HepG2 (cell line): ENCODE measurements around the gene EIF4G1. TPM values are rescaled to one million over a fixed set of nuclear protein-coding genes. Genes with fewer than 3 reads are reported as not detected.
A peak's percentile ranks its signal among the peaks of the same experiment; 100 is the strongest.

ENCODE experiments used
- ATAD3A ChIP-seq: sonication (generic); formaldehyde crosslinking; IDR thresholded peaks from 2 replicates; pipeline ENCODE4 v1.4.0; 2020; ENCODE audit warnings: missing genetic modification reagents
- CBX1 ChIP-seq: IDR thresholded peaks from one replicate; pipeline ENCODE4 v1.6.1; 2016; ENCODE audit warnings: antibody characterized with exemption, low read depth
- DR1 ChIP-seq: sonication (generic); formaldehyde crosslinking; IDR thresholded peaks from 2 replicates; pipeline ENCODE4 v1.8.0; 2021; ENCODE audit warnings: mild to moderate bottlenecking, missing genetic modification reagents, inconsistent platforms
- EED ChIP-seq: sonication (generic); formaldehyde crosslinking; IDR thresholded peaks from 2 replicates; pipeline ENCODE4 v1.5.0; 2020; ENCODE audit warnings: mild to moderate bottlenecking, missing genetic modification reagents
- ESRRA ChIP-seq: sonication (generic); formaldehyde crosslinking; IDR thresholded peaks from 2 replicates; pipeline ENCODE4 v1.5.1; 2020; ENCODE audit warnings: mild to moderate bottlenecking, low read depth, missing genetic modification reagents
- FOSL1 ChIP-seq: sonication (generic); formaldehyde crosslinking; IDR thresholded peaks from 2 replicates; pipeline ENCODE4 v1.9.0; 2021; ENCODE audit warnings: missing genetic modification reagents, borderline replicate concordance
- GABPA ChIP-seq, 2 experiments: IDR thresholded peaks; 2 replicates each; pipeline ENCODE4 v1.6.1; 2011 to 2016; ENCODE audit warnings: low read depth in 2 of 2, low read length in 1 of 2, missing biosample characterization in 1 of 2, missing genetic modification characterization in 1 of 2
- GATA4 ChIP-seq: sonication (generic); IDR thresholded peaks from 2 replicates; pipeline ENCODE4 v1.6.1; 2016; ENCODE audit warnings: antibody characterized with exemption, low read depth, borderline replicate concordance
- GATAD2A ChIP-seq: IDR thresholded peaks from 2 replicates; pipeline ENCODE4 v1.6.1; 2016
- HOXA7 ChIP-seq: sonication (generic); formaldehyde crosslinking; IDR thresholded peaks from 2 replicates; pipeline ENCODE4 v1.8.1; 2022; ENCODE audit warnings: mild to moderate bottlenecking, missing genetic modification reagents, moderate library complexity
- JUN ChIP-seq: sonication (generic); formaldehyde crosslinking; IDR thresholded peaks from 2 replicates; pipeline ENCODE4 v1.4.0; 2020; ENCODE audit warnings: mild to moderate bottlenecking, missing genetic modification reagents
- MBD4 ChIP-seq: IDR thresholded peaks from 2 replicates; pipeline ENCODE4 v1.6.1; 2012; ENCODE audit warnings: low read length, inconsistent platforms, borderline replicate concordance
- NR1H2 ChIP-seq: sonication (generic); formaldehyde crosslinking; IDR thresholded peaks from 2 replicates; pipeline ENCODE4 v1.8.1; 2022; ENCODE audit warnings: low read depth, missing genetic modification reagents, borderline replicate concordance
- NR2C2 ChIP-seq: sonication (generic); formaldehyde crosslinking; IDR thresholded peaks from 2 replicates; pipeline ENCODE4 v1.4.0; 2020; ENCODE audit warnings: missing genetic modification reagents, mild to moderate bottlenecking, moderate library complexity, borderline replicate concordance
- PCBP1 ChIP-seq: fragments of 200-400 bp; formaldehyde crosslinking; IDR thresholded peaks from 2 replicates; pipeline ENCODE4 v1.6.1; 2017; ENCODE audit warnings: mild to moderate bottlenecking, low read depth, low read length, borderline replicate concordance
- PRPF4 ChIP-seq: fragments of 200-400 bp; formaldehyde crosslinking; IDR thresholded peaks from 2 replicates; pipeline ENCODE4 v1.6.1; 2016; ENCODE audit warnings: low read length, low read depth; ENCODE audit not compliant: poor library complexity, severe bottlenecking
- RBFOX2 ChIP-seq: fragments of 200-400 bp; formaldehyde crosslinking; IDR thresholded peaks from 2 replicates; pipeline ENCODE4 v1.6.1; 2017; ENCODE audit warnings: low read depth, mild to moderate bottlenecking, low read length
- REXO4 ChIP-seq: sonication (generic); formaldehyde crosslinking; IDR thresholded peaks from 2 replicates; pipeline ENCODE4 v1.8.0; 2022; ENCODE audit warnings: missing genetic modification reagents, mild to moderate bottlenecking, borderline replicate concordance
- RNF2 ChIP-seq: fragments of 450-650 bp; conservative IDR thresholded peaks from 2 replicates; pipeline ENCODE4 v1.6.1; 2016; ENCODE audit warnings: low read depth
- SMAD1 ChIP-seq: sonication (generic); formaldehyde crosslinking; IDR thresholded peaks from 2 replicates; pipeline ENCODE4 v1.4.0; 2020; ENCODE audit warnings: missing genetic modification reagents, low read depth, mild to moderate bottlenecking, borderline replicate concordance
- SRY ChIP-seq: sonication (generic); formaldehyde crosslinking; IDR thresholded peaks from 2 replicates; pipeline ENCODE4 v1.8.0; 2022; ENCODE audit warnings: mild to moderate bottlenecking, missing genetic modification reagents
- ZFY ChIP-seq: sonication (generic); formaldehyde crosslinking; IDR thresholded peaks from 2 replicates; pipeline ENCODE4 v1.4.0; 2020; ENCODE audit warnings: missing genetic modification reagents
- ZNF235 ChIP-seq: sonication (generic); formaldehyde crosslinking; IDR thresholded peaks from 2 replicates; pipeline ENCODE4 v1.8.1; 2023; ENCODE audit warnings: mild to moderate bottlenecking, missing genetic modification reagents, borderline replicate concordance
- ZNF264 ChIP-seq: sonication (generic); formaldehyde crosslinking; IDR thresholded peaks from 2 replicates; pipeline ENCODE4 v1.4.0; 2020; ENCODE audit warnings: missing genetic modification reagents
- ZNF670 ChIP-seq: sonication (generic); formaldehyde crosslinking; IDR thresholded peaks from 2 replicates; pipeline ENCODE4 v1.8.0; 2022; ENCODE audit warnings: mild to moderate bottlenecking, missing genetic modification reagents, borderline replicate concordance
- ZNF703 ChIP-seq: sonication (generic); formaldehyde crosslinking; IDR thresholded peaks from 2 replicates; pipeline ENCODE4 v1.5.1; 2020; ENCODE audit warnings: missing genetic modification reagents, mild to moderate bottlenecking, moderate library complexity, borderline replicate concordance
- ZNF780A ChIP-seq: sonication (generic); formaldehyde crosslinking; IDR thresholded peaks from 2 replicates; pipeline ENCODE4 v1.8.0; 2022; ENCODE audit warnings: mild to moderate bottlenecking, missing genetic modification reagents, moderate library complexity
- ZNF850 ChIP-seq: sonication (generic); formaldehyde crosslinking; conservative IDR thresholded peaks from 2 replicates; pipeline ENCODE4 v1.9.0; 2021; ENCODE audit warnings: mild to moderate bottlenecking, missing genetic modification reagents
- polyA plus RNA-seq, 8 experiments: library from polyadenylated mRNA; depleted of rRNA in 3 of 8; stranded (reverse) in 7 of 8; unstranded in 1 of 8; fragments of >200 nt; fragmentation: Illumina TruSeq in 4 of 8; extraction: Trizol in 4 of 8; gene quantifications; 2 replicates each; pipeline versions ENCODE4 v1.2.1 to v1.2.3, GENCODE V29; 2011 to 2016; ENCODE audit warnings: low read depth in 4 of 8, missing spikeins in 1 of 8, mixed read lengths in 1 of 8; ENCODE audit not compliant: insufficient read depth in 1 of 8
- total RNA-seq, 5 experiments: library from RNA; depleted of rRNA; stranded (reverse); fragments of >200 nt; fragmentation: Illumina TruSeq; extraction: Trizol; gene quantifications; 2 replicates each; pipeline ENCODE4 v1.2.3, GENCODE V29; 2016; ENCODE audit warnings: low read depth in 1 of 5
- TF ChIP-seq, protein P1 (sequence below): IDR thresholded peaks from 2 replicates; pipeline ENCODE4 v1.6.1; 2016; ENCODE audit warnings: mild to moderate bottlenecking, missing biosample characterization, missing genetic modification reagents
- TF ChIP-seq, protein P2 (sequence below): IDR thresholded peaks from 2 replicates; pipeline ENCODE4 v1.6.1; 2012; ENCODE audit warnings: low read depth, low read length, improper control_type of control experiment

EIF4G1 gene
- total and polyA plus RNA-seq, 2 of the 13 experiments (the other 11 are each of a cell fraction or from before 2014, with no cell fraction given), result 208 to 213 TPM

DNA sequence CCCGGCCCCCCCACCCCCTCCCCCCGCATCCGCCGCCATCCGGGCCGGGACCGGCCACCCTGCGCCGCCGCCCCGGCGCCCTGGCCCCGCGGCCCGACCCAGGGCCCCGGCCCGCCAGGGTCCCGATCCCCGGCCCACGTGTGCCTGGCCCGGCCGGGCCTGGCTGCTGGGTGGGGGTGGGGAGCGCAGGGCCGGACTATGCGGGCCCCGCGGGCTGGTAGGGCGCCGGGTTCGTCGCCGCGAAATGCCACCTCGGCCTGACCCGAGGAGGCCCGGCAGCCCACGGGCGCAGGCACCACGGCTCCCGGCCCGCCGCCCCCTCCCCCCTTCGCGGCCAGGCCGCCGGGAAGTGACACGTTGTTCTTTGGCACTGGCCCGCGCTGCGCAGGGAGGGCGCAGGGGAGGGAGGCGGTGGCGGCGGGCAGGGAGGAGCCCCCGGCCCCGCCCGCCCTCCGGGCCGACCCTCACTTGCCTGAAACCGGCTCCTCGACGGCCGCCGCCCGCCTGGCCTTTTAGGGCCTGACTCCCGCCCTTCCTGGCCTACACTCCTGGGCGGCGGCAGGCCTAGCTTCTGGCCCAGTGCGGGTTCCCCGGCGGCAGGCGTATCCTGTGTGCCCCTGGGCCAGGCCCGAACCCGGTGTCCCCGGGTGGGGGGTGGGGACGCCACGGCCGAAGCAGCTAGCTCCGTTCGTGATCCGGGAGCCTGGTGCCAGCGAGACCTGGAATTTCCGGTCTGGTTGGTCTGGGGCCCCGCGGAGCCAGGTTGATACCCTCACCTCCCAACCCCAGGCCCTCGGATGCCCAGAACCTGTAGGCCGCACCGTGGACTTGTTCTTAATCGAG is 515 bp downstream of the EIF4G1 start (continued):
- TF ChIP-seq PRPF4 (no peak), SMAD1 (CRISPR knock-in tag) (no peak), ZNF670 (peak; percentile 36; the same call in 1 of the 2 replicates), NR1H2 (CRISPR knock-in tag) (0 out of 2 replicates have a peak, but pooled peaks have one; percentile 44), ZNF703 (CRISPR knock-in tag) (no peak), MBD4 (no peak), REXO4 (CRISPR knock-in tag) (no peak), GATAD2A (CRISPR knock-in tag) (no peak), CBX1 (no peak), JUN (no peak), DR1 (peak; percentile 52; the same call in 1 of the 2 replicates), GATA4 (no peak), RNF2 (no peak), PCBP1 (no peak), ZFY (CRISPR knock-in tag) (peak; percentile 77), FOSL1 (no peak), NR2C2 (no peak), GABPA (IDR thresholded peaks at IDR 0.05; ENCODE audit: low read depth, low read length) (peak; percentile 29; the same call in 1 of the 2 replicates), GABPA (CRISPR knock-in tag; IDR thresholded peaks at IDR 0.05; ENCODE audit: low read depth) (no peak), SRY (CRISPR knock-in tag) (0 out of 2 replicates have a peak, but pooled peaks have one; percentile 50), ZNF850 (CRISPR knock-in tag) (no peak), ZNF235 (CRISPR knock-in tag) (0 out of 2 replicates have a peak, but pooled peaks have one; percentile 20), ZNF780A (CRISPR knock-in tag) (0 out of 2 replicates have a peak, but pooled peaks have one; percentile 22), EED (CRISPR knock-in tag) (no peak), HOXA7 (CRISPR knock-in tag) (no peak), RBFOX2 (peak; percentile 89), ATAD3A (CRISPR knock-in tag) (no peak), ESRRA (no peak), ZNF264 (no peak)
- TF ChIP-seq, protein P1, sequence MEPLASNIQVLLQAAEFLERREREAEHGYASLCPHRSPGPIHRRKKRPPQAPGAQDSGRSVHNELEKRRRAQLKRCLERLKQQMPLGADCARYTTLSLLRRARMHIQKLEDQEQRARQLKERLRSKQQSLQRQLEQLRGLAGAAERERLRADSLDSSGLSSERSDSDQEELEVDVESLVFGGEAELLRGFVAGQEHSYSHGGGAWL (CRISPR knock-in tag), result no peak
- TF ChIP-seq, protein P2, sequence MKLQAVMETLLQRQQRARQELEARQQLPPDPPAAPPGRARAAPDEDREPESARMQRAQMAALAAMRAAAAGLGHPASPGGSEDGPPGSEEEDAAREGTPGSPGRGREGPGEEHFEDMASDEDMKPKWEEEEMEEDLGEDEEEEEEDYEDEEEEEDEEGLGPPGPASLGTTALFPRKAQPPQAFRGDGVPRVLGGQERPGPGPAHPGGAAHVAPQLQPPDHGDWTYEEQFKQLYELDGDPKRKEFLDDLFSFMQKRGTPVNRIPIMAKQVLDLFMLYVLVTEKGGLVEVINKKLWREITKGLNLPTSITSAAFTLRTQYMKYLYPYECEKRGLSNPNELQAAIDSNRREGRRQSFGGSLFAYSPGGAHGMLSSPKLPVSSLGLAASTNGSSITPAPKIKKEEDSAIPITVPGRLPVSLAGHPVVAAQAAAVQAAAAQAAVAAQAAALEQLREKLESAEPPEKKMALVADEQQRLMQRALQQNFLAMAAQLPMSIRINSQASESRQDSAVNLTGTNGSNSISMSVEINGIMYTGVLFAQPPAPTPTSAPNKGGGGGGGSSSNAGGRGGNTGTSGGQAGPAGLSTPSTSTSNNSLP, result no peak
